GM19468 (cell line): Measurements from ENCODE around the gene CLPTM1L.
A peak's percentile ranks its signal among the peaks of the same experiment; 100 is the strongest.

Experiments used
- ATAC-seq: cut with Tn5 transposase; IDR thresholded peaks from one replicate; pipeline ENCODE4 v1.9.1; 2021; ENCODE audit warnings: mild to moderate bottlenecking, moderate library complexity, moderate number of reproducible peaks; ENCODE audit not compliant: unreplicated experiment; ENCODE audit errors: extremely low read depth

CLPTM1L gene

DNA sequence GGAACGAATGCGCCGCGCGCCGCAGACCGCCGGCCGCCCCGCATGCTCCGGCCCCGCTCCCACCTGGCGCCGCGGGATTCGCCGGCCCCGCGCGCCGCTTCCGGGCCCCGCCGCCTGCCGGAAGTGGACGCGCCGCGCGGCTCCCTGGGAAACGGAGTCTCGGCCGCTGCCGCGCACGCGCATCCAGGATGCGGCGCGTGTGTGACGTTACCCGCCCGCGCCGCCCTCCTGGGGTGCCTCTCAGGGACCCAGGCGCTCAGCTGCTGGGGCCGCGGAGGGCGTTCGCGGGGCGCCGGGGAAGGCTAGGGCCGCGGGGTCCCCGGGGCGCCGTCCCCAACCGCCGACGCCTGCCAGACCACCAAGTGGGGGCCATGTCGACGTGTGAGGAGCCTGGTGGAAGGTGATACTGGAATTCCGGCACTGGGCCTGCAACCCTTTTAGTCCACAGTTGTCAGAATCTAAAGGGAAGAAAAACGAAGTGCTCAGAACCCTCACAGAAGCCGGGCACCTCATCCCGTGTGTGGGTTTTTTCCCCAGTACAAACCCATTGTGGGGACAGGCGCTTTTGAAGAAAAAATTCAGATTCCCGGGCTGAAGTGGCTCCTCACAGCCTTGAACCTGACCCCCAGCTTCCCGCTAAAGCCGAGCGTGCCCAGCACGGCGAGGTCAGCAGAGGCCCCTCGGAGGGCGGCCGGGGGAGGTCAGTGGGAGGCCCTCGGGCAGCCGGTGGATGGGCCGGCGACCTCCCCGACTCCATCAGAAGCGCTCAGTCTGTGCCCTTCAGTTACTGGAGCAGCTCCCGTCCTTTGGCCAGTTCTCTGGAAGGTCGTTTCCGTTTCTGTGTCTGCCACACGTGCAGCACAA, at the start of gene CLPTM1L:
Gene CLPTM1L, minus strand, starts transcription at position 125 of the 864 bp plus-strand sequence. CDS start 258 bp downstream, outside the sequence.
- ATAC-seq: peak; percentile 78

DNA sequence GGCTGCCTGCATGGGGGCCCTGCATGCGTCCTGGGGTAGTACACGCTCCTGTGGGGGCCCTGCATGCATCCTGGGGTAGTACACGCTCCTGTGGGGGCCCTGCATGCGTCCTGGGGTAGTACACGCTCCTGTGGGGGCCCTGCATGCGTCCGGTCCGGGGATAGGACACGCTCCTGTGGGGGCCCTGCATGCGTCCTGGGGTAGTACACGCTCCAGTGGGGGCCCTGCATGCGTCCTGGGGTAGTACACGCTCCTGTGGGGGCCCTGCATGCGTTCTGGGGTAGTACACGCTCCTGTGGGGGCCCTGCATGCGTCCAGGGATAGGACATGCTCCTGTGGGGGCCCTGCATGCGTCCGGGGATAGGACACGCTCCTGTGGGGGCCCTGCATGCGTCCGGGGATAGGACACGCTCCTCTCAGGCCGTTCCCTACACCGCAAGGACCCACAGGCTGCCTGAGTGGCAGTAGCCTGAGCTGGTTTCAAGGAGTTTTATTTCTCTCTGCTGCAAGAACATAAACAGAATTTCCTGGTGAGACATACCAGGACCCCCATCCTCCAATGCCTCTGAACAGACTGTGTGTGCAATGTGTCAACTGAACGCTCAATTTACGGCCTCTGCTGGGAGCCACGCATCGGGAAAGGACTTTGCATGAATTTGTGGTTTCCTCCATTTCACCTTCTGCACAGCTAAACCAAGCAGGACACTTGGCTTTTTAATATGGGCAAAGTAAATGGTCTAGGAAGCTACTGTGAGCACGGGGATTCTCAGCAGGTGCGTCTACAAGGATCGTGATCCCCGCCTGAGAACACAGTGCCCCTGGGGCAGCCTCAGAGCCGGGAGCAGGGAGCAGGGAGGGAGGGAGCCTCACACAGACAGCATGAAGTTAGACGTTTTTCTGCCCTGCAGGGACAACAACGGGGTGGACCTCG, 48.9 kb upstream of the CLPTM1L start:
- no peak for ATAC-seq

DNA sequence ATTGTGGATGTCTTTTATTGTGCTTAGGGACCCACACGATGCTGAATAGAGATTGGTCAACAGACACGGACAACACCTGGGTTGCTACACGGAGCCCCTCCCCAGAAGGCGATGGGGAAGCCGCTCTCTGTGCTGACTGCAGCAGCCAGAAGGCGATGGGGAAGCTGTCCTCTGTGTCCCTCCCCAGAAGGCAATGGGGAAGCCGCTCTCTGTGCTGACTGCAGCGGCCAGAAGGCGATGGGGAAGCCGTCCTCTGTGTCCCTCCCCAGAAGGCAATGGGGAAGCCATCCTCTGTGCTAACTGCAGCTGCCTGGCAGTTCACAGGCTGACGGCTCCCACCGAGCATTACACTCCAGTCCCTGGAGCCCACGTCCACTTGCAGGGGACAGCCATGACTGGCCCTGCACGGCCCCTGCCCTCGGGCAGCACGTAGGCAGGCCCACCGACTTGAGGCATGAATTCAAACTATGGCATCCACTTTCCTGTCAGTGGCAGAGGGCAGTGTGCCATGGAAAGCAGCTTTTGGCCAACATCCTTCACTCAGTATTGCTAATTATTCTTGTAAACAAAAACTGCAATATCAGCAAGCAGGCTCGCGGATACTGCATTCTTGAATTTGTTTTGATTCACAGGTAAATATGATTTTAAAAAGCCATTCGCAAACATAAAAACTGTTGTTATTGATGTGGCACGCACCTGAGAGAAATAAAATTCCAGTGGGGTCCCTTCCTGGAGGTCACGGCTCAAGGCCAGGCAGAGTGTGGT, 48.1 kb upstream of the CLPTM1L start:
- ATAC-seq: no peak

DNA sequence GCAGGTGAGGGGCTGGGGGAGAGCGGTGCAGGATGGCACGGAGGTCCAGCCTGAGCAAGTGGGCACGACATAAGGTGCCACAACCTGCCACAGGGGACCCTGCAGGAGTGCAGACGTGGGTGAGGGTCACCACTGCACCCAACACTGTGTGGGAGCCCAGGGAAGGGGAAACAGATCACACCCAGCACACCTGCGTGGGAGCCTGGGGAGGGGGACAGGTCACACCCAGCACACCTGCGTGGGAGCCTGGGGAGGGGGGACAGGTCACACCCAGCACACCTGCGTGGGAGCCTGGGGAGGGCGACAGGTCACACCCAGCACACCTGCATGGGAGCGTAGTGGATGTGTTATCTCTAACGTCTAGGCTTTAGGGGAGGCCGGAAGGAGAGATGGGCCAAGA, 47.4 kb upstream of the CLPTM1L start:
- ATAC-seq: no peak

- no peak for ATAC-seq
These were observed 46.8 kb upstream of the CLPTM1L start for GRCh38 chr5:1391691-1392090.

GRCh38 chr5:1390861-1391600, 46.1 kb upstream of the CLPTM1L start:
- ATAC-seq: no peak

GRCh38 chr5:1390333-1390732, 45.4 kb upstream of the CLPTM1L start:
- no peak for ATAC-seq

GRCh38 chr5:1388383-1388967, 43.6 kb upstream of the CLPTM1L start:
- ATAC-seq: no peak

DNA sequence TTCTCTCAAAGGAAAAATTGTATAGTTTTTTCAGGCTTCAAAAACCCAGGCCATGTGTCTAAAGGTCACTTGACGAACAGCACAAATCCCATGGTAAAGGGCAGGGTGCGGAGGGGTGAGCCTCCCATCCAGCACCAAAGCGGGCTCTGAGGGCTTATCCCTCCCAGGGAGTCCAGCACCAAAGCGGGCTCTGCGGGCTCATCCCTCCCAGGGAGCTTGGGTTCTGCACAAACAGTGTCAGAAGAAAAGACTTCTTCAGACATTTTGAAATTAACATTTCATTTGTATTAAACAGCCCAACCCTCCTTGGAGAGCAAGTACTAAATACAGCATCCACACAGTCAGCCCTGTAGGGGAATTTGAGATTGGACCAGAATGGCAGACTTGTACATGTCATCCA, 43.0 kb upstream of the CLPTM1L start:
- ATAC-seq: no peak

DNA sequence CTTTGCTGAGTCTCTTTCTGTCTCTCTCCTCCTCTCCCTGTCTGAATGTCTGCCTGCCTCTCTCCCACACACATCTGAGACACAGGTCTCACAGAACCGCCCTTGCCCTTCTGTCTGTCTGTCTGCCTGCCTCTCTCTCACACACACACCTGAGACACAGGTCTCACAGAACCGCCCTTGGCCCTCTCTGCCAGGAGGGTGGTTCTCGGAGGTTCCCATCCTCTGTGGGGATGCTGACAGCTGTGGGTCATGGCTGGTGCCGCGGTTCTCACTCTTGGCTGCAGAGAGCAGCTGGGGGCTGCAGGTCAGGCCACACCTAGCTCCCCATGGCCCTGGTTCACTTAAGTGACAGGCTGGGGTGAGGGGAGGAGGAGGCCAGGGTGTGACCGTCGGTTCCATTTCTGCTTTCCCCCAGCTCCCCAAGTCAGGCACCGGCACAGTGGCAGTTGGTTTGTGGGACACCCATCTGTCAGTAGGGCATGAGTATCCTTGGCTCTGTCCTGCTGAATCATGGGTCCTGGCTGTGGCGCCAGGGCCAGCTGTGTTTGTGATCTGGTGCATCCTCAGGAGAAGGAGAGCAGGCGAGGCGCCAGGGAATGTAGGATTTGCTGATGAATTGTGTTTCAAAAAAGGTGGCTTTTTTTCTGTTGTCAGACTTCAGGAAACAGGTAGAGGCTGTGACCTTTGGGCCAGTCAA, 42.3 kb upstream of the CLPTM1L start:
- ATAC-seq: no peak

GRCh38 chr5:1386274-1386717, 41.4 kb upstream of the CLPTM1L start:
- peak; percentile 8 for ATAC-seq

- ATAC-seq: peak; percentile 83
These were observed 40.7 kb upstream of the CLPTM1L start for GRCh38 chr5:1385395-1386273.

DNA sequence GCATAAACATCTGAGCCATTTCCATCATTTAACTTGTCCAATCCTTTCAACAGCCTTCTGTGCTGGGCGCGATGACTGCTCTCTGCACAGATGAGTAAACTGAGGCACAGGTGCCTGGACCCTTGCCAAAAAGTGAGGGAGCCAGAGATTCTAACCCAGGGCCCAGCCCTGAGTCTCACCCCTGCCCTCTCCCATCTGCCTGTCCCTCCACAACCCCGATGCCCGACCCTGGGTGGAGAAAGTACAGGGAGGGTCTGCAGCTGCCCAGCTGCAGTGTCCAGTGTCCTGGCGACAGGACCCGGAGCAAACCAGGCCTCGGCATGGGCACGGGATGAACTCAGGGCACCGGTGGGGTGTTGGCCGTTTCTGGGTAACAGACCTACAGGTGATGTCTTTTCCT, 39.6 kb upstream of the CLPTM1L start:
- no peak for ATAC-seq

DNA sequence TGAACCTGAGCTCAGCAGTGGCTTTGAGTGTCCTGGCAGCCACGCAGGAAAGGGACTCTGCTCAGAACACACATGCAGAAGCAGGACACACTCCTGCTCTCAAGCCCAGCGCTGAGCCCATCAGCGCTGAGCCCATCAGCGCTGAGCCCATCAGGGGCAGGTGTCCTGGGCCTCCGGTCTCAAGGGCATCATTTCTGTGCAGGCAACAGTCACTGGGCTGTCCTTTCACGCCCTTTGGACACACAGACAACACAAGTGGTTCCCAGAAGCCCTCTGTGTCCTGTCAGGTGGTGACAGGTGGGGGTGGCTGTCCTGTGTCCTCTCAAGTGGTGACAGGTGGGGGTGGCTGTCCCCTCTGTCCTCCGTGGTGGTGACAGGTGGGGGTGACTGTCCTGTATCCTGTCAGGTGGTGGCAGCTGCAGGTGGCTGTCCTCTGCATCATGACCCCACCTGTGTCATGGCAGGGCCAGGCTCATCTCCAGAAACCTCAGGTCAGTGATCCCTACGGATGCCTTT, 39.0 kb upstream of the CLPTM1L start:
- no peak for ATAC-seq

DNA sequence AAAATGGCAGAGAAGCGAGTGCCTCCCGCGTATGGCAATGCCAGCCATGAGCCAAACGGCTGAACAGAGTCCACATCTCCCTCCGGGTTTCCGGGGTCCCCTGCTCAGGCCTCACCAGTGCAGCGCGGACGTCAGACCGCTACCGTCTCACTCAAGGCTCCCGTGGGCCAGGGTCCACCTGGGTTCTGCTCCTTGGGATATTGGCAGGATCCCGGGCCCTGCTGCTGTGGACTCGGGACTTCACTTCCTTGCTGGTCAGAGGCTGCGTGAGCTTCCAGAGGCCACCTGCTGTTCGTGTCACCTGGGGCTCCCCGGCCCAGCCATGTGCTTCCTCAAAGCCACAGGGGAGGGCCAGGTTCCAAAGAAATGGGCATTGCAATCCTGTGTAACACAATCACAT, 38.4 kb upstream of the CLPTM1L start:
- no peak for ATAC-seq

DNA sequence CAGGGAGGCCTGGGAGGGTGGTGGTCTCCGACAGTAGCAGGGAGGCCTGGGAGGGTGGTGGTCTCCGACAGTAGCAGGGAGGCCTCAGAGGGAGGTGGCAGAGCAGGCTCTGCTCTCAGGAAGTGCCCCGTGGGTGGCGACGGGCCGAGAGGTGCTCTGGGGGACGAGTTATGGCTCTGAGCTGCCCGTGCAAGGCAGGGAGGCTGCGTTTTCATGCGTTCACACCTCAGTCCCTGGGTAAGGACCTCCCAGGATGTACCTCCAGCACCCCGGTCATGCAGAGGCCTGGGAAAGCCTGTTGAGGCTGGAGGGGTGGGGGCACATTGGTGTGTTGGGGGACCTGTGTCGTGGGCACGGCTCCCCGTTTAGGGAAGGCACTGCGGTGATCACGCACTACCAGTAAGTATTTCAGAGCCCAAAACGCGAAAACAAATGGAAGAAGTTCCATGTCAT, 37.4 kb upstream of the CLPTM1L start:
- no peak for ATAC-seq
